Hepatocyte (in vitro differentiated cells): ENCODE data around the gene RYR3. TPM values are rescaled to one million over a fixed set of nuclear protein-coding genes. Genes with fewer than 3 reads are reported as not detected.

Source experiments
- DNase-seq: peaks from one replicate; pipeline ENCODE4 v3.0.0-alpha.2; 2016; ENCODE audit warnings: low spot score
- H2AFZ ChIP-seq: fragments of 200-600 bp; sonication (generic); 2 replicates; pipeline ENCODE4 v1.6.0; 2016; ENCODE audit warnings: antibody characterized with exemption, mild to moderate bottlenecking
- H3K27ac ChIP-seq: fragments of 200-600 bp; sonication (generic); 2 replicates; pipeline ENCODE4 v1.5.1; 2016; ENCODE audit warnings: mild to moderate bottlenecking
- H3K27me3 ChIP-seq: fragments of 200-600 bp; sonication (generic); 2 replicates; pipeline ENCODE4 v1.6.1; 2016
- H3K36me3 ChIP-seq: fragments of 200-600 bp; sonication (generic); replicated peaks from 2 replicates; pipeline ENCODE4 v1.5.1; 2016; ENCODE audit warnings: low read depth; ENCODE audit not compliant: insufficient read depth
- H3K4me1 ChIP-seq: fragments of 200-600 bp; sonication (generic); 2 replicates; pipeline ENCODE4 v1.5.1; 2016; ENCODE audit warnings: mild to moderate bottlenecking, moderate library complexity; ENCODE audit not compliant: insufficient read depth
- H3K4me2 ChIP-seq: fragments of 200-600 bp; sonication (generic); 2 replicates; pipeline ENCODE4 v1.6.0; 2016
- H3K4me3 ChIP-seq: fragments of 200-600 bp; sonication (generic); 2 replicates; pipeline ENCODE4 v1.5.1; 2016; ENCODE audit warnings: mild to moderate bottlenecking
- H3K79me2 ChIP-seq: fragments of 200-600 bp; sonication (generic); 2 replicates; pipeline ENCODE4 v1.6.0; 2017; ENCODE audit warnings: mild to moderate bottlenecking
- H3K9me2 ChIP-seq: fragments of 200-600 bp; sonication (generic); replicated peaks from 2 replicates; pipeline ENCODE4 v1.6.0; 2017; ENCODE audit warnings: mild to moderate bottlenecking; ENCODE audit not compliant: insufficient read depth
- H3K9me3 ChIP-seq: fragments of 200-600 bp; sonication (generic); 2 replicates; pipeline ENCODE4 v1.5.1; 2016; ENCODE audit warnings: low read depth, mild to moderate bottlenecking
- H4K20me1 ChIP-seq: fragments of 200-600 bp; sonication (generic); 2 replicates; pipeline ENCODE4 v1.6.0; 2016; ENCODE audit warnings: mild to moderate bottlenecking; ENCODE audit not compliant: insufficient read depth, poor library complexity, severe bottlenecking
- EZH2 ChIP-seq: fragments of 200-600 bp; sonication (generic); IDR thresholded peaks from 2 replicates; pipeline ENCODE4 v1.6.1; 2016; ENCODE audit warnings: antibody characterized with exemption, mild to moderate bottlenecking, borderline replicate concordance
- EZH2phosphoT487 ChIP-seq: fragments of 200-600 bp; sonication (generic); IDR thresholded peaks from one replicate; pipeline ENCODE4 v1.6.1; 2018; ENCODE audit warnings: antibody characterized with exemption, mild to moderate bottlenecking, low read depth, moderate library complexity; ENCODE audit not compliant: unreplicated experiment, severe bottlenecking
- WGBS: methylation state at CpG from one replicate; pipeline ENCODE4 v1.1.6; 2016; ENCODE audit warnings: low lambda C conversion rate; ENCODE audit errors: missing lambda C conversion rate; 5-methylcytosine and 5-hydroxymethylcytosine counted together
- polyA plus RNA-seq: library from polyadenylated mRNA; unstranded; fragments of >200 nt; fragmentation: Nextera tagmentation; extraction: Ambion mirVana; gene quantifications from 2 replicates; pipeline ENCODE4 v1.2.1, GENCODE V29; 2016
- total RNA-seq: library from RNA; depleted of rRNA; stranded (reverse); fragments of >200 nt; gene quantifications from 2 replicates; pipeline ENCODE4 v1.2.3, GENCODE V29; 2014
- TF ChIP-seq, protein P1 (sequence below): fragments of 200-600 bp; sonication (generic); IDR thresholded peaks from 2 replicates; pipeline ENCODE4 v1.5.1; 2016; ENCODE audit warnings: antibody characterized with exemption, mild to moderate bottlenecking; ENCODE audit not compliant: poor library complexity

RYR3 gene
- total and polyA plus RNA-seq, 2 experiments from 2014 or later: 0.36 to 0.37 TPM

DNA sequence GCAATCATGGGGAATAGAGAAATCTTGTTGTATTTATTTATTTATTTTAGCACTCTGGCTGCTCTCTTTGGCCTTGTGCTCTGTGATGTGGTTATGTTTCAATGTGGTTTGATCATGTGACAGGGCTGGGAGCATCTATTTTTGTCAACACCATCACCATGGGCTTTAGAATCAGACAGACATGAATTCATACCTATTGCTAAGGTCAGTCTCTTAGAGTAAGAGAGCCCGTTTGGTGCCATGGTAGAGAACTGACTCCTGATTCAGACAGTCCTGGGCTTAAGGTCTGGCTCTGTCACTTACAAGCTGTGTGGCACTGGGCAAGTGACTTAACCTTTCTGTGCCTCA is 157.0 kb downstream of the RYR3 start:
- Histone ChIP-seq H3K27ac (no peak overlapping the region), H3K79me2 (no peaks in the 10 kb centered on the region), H3K4me3 (no peak overlapping the region), H2AFZ (no peak overlapping the region), H3K9me2 (no peaks in the 10 kb centered on the region), H3K9me3 (no peaks in the 10 kb centered on the region), H4K20me1 (no peaks in the 10 kb centered on the region), H3K4me1 (no peaks in the 10 kb centered on the region), H3K4me2 (no peak overlapping the region), H3K36me3 (no peaks in the 10 kb centered on the region), H3K27me3 (no peaks in the 10 kb centered on the region)
- WGBS: 78% methylated on average over 1 of the region's 1 CpG
- TF ChIP-seq, protein P1, sequence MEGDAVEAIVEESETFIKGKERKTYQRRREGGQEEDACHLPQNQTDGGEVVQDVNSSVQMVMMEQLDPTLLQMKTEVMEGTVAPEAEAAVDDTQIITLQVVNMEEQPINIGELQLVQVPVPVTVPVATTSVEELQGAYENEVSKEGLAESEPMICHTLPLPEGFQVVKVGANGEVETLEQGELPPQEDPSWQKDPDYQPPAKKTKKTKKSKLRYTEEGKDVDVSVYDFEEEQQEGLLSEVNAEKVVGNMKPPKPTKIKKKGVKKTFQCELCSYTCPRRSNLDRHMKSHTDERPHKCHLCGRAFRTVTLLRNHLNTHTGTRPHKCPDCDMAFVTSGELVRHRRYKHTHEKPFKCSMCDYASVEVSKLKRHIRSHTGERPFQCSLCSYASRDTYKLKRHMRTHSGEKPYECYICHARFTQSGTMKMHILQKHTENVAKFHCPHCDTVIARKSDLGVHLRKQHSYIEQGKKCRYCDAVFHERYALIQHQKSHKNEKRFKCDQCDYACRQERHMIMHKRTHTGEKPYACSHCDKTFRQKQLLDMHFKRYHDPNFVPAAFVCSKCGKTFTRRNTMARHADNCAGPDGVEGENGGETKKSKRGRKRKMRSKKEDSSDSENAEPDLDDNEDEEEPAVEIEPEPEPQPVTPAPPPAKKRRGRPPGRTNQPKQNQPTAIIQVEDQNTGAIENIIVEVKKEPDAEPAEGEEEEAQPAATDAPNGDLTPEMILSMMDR: no peak
- TF ChIP-seq EZH2phosphoT487: no peak
- no peak for DNase-seq

DNA sequence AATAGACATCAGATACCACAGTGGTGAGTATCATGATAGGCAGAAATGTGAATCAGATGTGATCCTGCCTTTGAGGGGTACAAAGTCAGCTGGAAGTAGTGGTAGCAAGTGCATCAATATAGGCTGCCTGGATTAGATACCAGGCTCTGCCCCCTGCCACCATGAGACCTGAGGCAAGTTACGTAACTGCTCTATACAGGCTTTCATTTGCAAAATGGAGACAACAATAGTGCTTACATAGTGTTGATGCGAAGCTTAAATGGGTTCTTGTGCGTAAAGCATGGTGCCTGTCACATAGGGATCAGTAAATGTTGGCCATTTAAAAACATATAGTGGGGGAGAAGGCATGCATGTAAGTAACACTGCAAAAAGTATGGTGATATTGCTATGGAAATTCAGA is 158.0 kb downstream of the RYR3 start:
- Histone ChIP-seq H3K9me2 (no peaks in the 10 kb centered on the region), H3K27ac (no peak overlapping the region), H3K4me3 (no peak overlapping the region), H3K4me1 (no peaks in the 10 kb centered on the region), H2AFZ (no peak overlapping the region), H4K20me1 (no peaks in the 10 kb centered on the region), H3K9me3 (no peaks in the 10 kb centered on the region), H3K27me3 (no peaks in the 10 kb centered on the region), H3K79me2 (no peaks in the 10 kb centered on the region), H3K4me2 (no peak overlapping the region), H3K36me3 (no peaks in the 10 kb centered on the region)
- 69% methylated on average over 3 of the region's 3 CpGs for WGBS
- TF ChIP-seq, protein P1: no peak
- TF ChIP-seq EZH2phosphoT487 (no peak), EZH2 (no peak)
- DNase-seq: no peak

DNA sequence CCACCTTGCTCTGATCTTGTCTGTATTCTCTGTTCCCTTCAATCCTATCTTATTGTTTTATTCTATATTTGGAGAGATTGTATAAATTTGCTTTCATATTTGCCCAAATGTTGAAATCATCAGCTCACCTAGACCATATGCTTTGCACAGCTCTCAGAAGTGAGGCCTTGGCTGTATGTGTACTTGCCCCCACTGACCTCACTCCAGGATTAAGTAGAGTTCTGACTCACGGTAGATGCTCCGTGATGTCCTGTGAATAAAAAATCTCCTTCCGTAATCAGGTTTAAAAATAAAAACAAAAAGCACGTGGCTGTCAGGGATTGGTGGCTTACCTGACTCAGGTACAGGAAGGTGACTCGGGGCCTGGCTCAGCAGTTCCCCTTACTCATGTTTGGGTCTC is 162.2 kb downstream of the RYR3 start:
- H3K9me3 ChIP-seq: no peaks in the 10 kb centered on the region
- no peaks in the 10 kb centered on the region for H3K79me2 ChIP-seq
- H3K4me1 ChIP-seq: no peaks in the 10 kb centered on the region
- WGBS: 88% methylated on average over 5 of the region's 5 CpGs
- no peak overlapping the region for H3K27ac ChIP-seq
- H3K4me3 ChIP-seq: no peak overlapping the region
- no peaks in the 10 kb centered on the region for H3K27me3 ChIP-seq
- no peaks in the 10 kb centered on the region for H4K20me1 ChIP-seq
- no peak for TF ChIP-seq EZH2
- TF ChIP-seq, protein P1: no peak
- no peak for TF ChIP-seq EZH2phosphoT487
- H3K36me3 ChIP-seq: no peaks in the 10 kb centered on the region
- no peak overlapping the region for H2AFZ ChIP-seq
- no peaks in the 10 kb centered on the region for H3K9me2 ChIP-seq
- H3K4me2 ChIP-seq: no peak overlapping the region
- no peak for DNase-seq

DNA sequence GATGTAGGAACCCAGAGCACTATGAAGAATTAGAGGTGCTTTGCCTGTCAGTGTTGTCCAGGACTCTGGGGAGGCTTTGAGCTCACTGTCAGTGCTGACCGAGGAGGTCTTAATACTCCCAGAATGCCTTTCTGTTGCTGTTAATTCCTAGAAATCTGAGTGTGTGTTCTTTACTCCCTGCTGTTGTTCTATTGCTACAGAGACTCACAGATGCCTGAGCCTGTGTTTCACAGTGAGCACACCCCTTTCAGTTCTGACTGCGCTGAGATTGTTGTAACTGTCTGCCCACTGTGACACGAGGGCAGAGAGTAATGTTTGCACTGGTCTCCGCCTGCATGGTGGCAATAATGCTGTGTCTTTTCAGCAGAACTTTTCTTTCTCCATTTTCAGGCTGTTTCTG is 162.9 kb downstream of the RYR3 start:
- 72% methylated on average over 4 of the region's 4 CpGs for WGBS
- Histone ChIP-seq H3K9me3 (no peaks in the 10 kb centered on the region), H3K9me2 (no peaks in the 10 kb centered on the region), H3K4me3 (no peak overlapping the region), H3K27ac (no peak overlapping the region), H3K36me3 (no peaks in the 10 kb centered on the region), H3K27me3 (no peaks in the 10 kb centered on the region), H3K4me1 (no peaks in the 10 kb centered on the region), H4K20me1 (no peaks in the 10 kb centered on the region), H3K4me2 (no peak overlapping the region), H3K79me2 (no peaks in the 10 kb centered on the region), H2AFZ (no peak overlapping the region)
- no peak for TF ChIP-seq EZH2
- TF ChIP-seq, protein P1: no peak
- TF ChIP-seq EZH2phosphoT487: no peak
- DNase-seq: no peak
